ENCODE measurements around the gene MORN1. TPM values are rescaled to one million over a fixed set of nuclear protein-coding genes. Genes with fewer than 3 reads are reported as not detected.

Gene MORN1
- total RNA-seq, 2 experiments from 2014 or later, result 5.9 to 6.6 TPM

DNA sequence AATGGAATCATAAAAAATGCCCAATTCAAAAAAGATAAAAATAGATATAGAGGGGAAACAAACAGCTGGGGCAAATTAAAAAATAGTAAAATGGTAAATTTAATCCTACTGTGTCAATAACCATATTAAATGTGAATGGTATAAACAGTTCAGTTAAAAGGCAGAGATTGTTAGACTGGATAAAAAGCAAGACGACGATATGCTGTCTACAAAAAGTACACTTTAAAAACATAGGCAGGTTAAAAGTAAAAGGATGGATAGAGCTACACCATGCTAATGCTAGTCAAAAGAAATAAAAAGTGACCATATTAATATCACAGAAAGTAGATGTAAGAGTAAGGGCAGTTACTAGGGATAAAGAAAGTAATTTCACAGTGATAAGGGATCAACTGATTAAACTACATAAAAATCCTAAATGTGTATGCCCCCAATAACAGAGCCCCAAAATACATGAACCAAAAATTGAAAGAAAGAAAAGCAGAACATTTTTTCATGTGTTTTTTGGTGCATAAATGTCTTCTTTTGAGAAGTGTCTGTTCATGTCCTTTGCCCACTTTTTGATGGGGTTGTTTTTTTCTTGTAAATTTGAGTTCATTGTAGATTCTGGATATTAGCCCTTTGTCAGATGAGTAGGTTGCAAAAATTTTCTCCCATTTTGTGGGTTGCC is 27.4 kb downstream of the MORN1 start:
- no peaks in the 10 kb centered on the region for H3K36me3 Mint-ChIP-seq (ENCODE audit: low read depth)
- CTCF ChIA-PET, result no interaction called here

GRCh38 chr1:2360588-2361364 is 30.6 kb downstream of the MORN1 start:
- intact Hi-C loops (cut with micrococcal nuclease), result no loop called here
- H3K4me3 Mint-ChIP-seq, result no peak overlapping the region

More for the DNA sequence above, 27.4 kb downstream of the MORN1 start:
- ATAC-seq (no peak), DNase-seq (no peak)
- Mint-ChIP-seq H3K4me1 (ENCODE audit: low read depth) (no peaks in the 10 kb centered on the region), H3K9me3 (peaks cover 5% of the 10 kb centered on the region), H3K27me3 (no peaks in the 10 kb centered on the region), H3K4me3 (no peak overlapping the region), H3K27ac (no peak overlapping the region)
- no peak for TF ChIP-seq CTCF (IDR thresholded peaks at IDR 0.05)
- POLR2A ChIA-PET, result no interaction called here
- intact Hi-C loops (cut with micrococcal nuclease), result no loop called here

DNA sequence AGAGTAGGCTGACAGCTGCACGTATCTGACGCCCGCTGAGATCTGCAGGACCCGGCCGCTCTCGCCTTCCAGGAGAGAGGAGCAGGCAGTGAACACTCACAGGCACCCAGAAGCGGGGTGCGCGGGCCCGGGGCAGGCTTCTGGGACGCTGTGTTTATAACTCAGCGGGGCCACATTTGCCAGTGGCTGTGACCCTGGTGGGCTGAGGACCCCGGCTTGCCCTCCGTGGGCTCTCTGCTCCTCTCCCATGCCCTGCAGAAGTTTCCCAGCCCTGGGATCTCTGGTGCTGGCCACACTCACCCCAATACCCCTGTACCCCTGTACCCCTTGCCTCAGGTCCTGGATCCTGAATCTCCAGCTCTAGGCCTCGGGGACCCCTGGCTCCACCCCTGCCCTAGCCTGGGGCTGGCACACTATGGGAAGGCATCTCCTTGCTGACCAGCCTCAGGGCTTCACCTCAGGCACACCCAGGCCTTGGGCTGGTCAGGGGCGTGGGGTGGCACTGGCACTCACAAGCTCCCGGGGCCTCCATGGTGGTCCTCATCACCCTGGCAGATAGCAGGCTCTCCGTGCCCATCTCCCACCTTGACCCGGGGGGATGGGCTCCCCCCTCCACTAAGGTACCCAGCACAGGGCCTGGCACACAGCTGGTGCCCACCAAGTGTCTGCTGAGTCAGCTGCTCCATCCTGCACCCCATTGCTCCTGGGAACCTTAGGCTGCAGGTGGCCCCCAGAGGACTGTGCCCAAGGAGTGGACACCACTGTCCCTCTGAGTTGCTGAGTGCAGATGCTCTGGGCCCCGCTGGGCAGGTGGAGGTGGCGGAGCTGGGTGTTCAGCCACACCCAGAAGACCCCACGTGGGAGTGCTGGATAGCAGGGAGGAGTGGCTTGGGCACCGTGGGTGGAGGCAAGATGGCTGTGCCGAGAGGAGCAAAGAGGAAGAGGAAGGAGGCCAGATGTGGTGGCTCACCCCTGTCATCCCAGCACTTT is 32.4 kb downstream of the MORN1 start:
- ATAC-seq, result no peak
- Mint-ChIP-seq H3K4me1 (ENCODE audit: low read depth) (no peaks in the 10 kb centered on the region), H3K27ac (no peak overlapping the region), H3K4me3 (no peak overlapping the region), H3K27me3 (no peaks in the 10 kb centered on the region), H3K9me3 (peaks cover 3% of the 10 kb centered on the region), H3K36me3 (ENCODE audit: low read depth) (no peaks in the 10 kb centered on the region)
- TF ChIP-seq CTCF (IDR thresholded peaks at IDR 0.05), result no peak
- POLR2A ChIA-PET, result no interaction called here
- CTCF ChIA-PET, result no interaction called here
- no peak for DNase-seq
- intact Hi-C loops (cut with micrococcal nuclease), result no loop called here

More at GRCh38 chr1:2360588-2361364, 30.6 kb downstream of the MORN1 start:
- TF ChIP-seq CTCF (IDR thresholded peaks at IDR 0.05), result no peak
- Mint-ChIP-seq H3K9me3 (peaks cover 5% of the 10 kb centered on the region), H3K36me3 (ENCODE audit: low read depth) (no peaks in the 10 kb centered on the region), H3K4me1 (ENCODE audit: low read depth) (no peaks in the 10 kb centered on the region), H3K27me3 (no peaks in the 10 kb centered on the region), H3K27ac (no peak overlapping the region)
- ChIA-PET POLR2A (no interaction called here), CTCF (interaction anchor here (1.1 kb wide), 1 partner anchor 21 kb away, joined by 5 read pairs; no protein-coding TSS in a partner anchor)
- DNase-seq, result no peak
- ATAC-seq, result no peak

DNA sequence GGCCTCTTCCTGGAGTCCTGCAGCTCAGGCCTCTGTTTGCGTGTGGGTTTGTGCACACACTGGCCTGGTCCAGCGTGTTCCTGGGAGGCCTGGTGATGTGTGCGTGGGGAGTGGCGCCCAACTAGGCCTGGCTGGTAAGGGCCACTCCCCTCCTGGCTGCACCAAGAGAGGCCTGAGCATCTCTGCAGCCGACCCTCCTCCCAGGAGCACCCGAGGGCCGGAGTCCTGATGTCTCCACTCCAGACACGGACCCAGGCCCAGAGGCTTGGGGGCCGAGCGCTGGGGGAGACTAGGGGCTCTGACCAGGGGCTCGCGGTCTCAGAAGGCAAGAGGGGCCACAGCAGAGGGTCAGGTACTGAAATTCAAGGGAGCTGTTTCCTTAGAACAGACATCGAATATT is 33.3 kb downstream of the MORN1 start:
- Mint-ChIP-seq H3K4me1 (ENCODE audit: low read depth) (no peaks in the 10 kb centered on the region), H3K36me3 (ENCODE audit: low read depth) (no peaks in the 10 kb centered on the region), H3K27me3 (no peaks in the 10 kb centered on the region), H3K27ac (no peak overlapping the region), H3K4me3 (no peak overlapping the region), H3K9me3 (no peaks in the 10 kb centered on the region)
- TF ChIP-seq CTCF (IDR thresholded peaks at IDR 0.05), result no peak
- intact Hi-C loops (cut with micrococcal nuclease), result no loop called here
- CTCF ChIA-PET, result no interaction called here
- ATAC-seq (no peak), DNase-seq (no peak)
- POLR2A ChIA-PET, result no interaction called here

All from activated CD8-positive, alpha-beta T cell treated with anti-CD3 and anti-CD28 coated beads for 36 hours (primary cell).